ENCODE data around the gene ATG101. TPM values are rescaled to one million over a fixed set of nuclear protein-coding genes. Genes with fewer than 3 reads are reported as not detected.

ATG101 gene
- total RNA-seq, 2 experiments from 2014 or later: 30.5 to 30.8 TPM

- H3K27me3 Mint-ChIP-seq: peaks cover 19% of the 10 kb centered on the region
- H3K9me3 Mint-ChIP-seq: no peaks in the 10 kb centered on the region
- ChIA-PET POLR2A (interaction anchor here (0.7 to 2.9 kb wide), 10 partner anchors 10 to 48 kb away, joined by 3 to 18 read pairs (median 3); partner anchors contain the start of genes ATG101 and NR4A1), CTCF (interaction anchor here (0.7 to 12.6 kb wide), 15 partner anchors 7 to 212 kb away, joined by 3 to 309 read pairs (median 5); partner anchors contain the start of genes ATG101, NR4A1 and SMIM41)
- peak; percentile 93 for DNase-seq
- H3K27ac Mint-ChIP-seq: peak overlapping the region; percentile 54
- H3K4me3 Mint-ChIP-seq: peak overlapping the region; percentile 68
- H3K4me1 Mint-ChIP-seq: peaks cover 32% of the 10 kb centered on the region
- no peaks in the 10 kb centered on the region for H3K36me3 Mint-ChIP-seq (ENCODE audit: low read depth)
Observed at GRCh38 chr12:52032804-52033445, 36.9 kb upstream of the ATG101 start.

GRCh38 chr12:52033446-52034140, 36.2 kb upstream of the ATG101 start:
- no peaks in the 10 kb centered on the region for H3K36me3 Mint-ChIP-seq (ENCODE audit: low read depth)
- peak overlapping the region; percentile 68 for H3K4me3 Mint-ChIP-seq
- peaks cover 19% of the 10 kb centered on the region for H3K27me3 Mint-ChIP-seq
- no peak for DNase-seq
- ChIA-PET POLR2A (interaction anchor here (1.0 to 2.9 kb wide), 7 partner anchors 10 to 88 kb away, joined by 3 to 18 read pairs (median 3); partner anchors contain the start of genes ATG101 and NR4A1), CTCF (interaction anchor here (0.8 to 12.6 kb wide), 12 partner anchors 8 to 112 kb away, joined by 3 to 309 read pairs (median 9); partner anchors contain the start of genes ATG101, NR4A1 and SMIM41)
- H3K4me1 Mint-ChIP-seq: peaks cover 36% of the 10 kb centered on the region
- H3K9me3 Mint-ChIP-seq: no peaks in the 10 kb centered on the region
- H3K27ac Mint-ChIP-seq: peak overlapping the region; percentile 54

DNA sequence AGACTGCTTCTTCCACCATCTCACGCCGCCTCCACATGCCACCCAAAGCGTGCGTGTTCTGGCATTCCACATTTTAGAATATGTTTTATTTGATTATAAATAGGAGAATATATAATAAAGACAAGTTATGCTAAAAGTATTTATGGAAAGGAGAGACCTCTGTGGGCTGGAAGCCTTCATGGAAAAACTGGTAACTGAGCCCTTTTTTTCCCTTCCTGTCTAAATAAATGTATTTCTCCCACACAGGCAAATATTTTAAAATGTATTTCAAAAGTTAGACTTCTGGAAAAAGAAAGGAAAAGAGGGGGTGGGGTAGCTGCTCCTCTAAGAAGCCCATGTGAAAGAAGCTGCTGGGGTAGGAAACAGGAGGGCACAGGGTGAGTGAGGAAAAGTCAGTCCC, 34.6 kb upstream of the ATG101 start:
- peaks cover 36% of the 10 kb centered on the region for H3K4me1 Mint-ChIP-seq
- POLR2A ChIA-PET: interaction anchor here (0.8 to 1.5 kb wide), 2 partner anchors 10 to 16 kb away, joined by 3 to 4 read pairs; no protein-coding TSS in a partner anchor

GRCh38 chr12:52035926-52036325, 33.9 kb upstream of the ATG101 start:
- POLR2A ChIA-PET: interaction anchor here (1.2 to 1.8 kb wide), 4 partner anchors 10 to 34 kb away, joined by 3 to 8 read pairs (median 5); partner anchors contain the start of gene ATG101
- DNase-seq: no peak
- Mint-ChIP-seq H3K27me3 (peaks cover 16% of the 10 kb centered on the region), H3K36me3 (ENCODE audit: low read depth) (no peaks in the 10 kb centered on the region), H3K4me1 (peaks cover 38% of the 10 kb centered on the region), H3K27ac (no peak overlapping the region), H3K9me3 (no peaks in the 10 kb centered on the region), H3K4me3 (no peak overlapping the region)
- CTCF ChIA-PET: interaction anchor here (9.2 kb wide), 1 partner anchor 10 kb away, joined by 67 read pairs; no protein-coding TSS in a partner anchor

More for the DNA sequence above, 34.6 kb upstream of the ATG101 start:
- Mint-ChIP-seq H3K4me3 (no peak overlapping the region), H3K9me3 (no peaks in the 10 kb centered on the region), H3K27me3 (peaks cover 19% of the 10 kb centered on the region), H3K27ac (no peak overlapping the region), H3K36me3 (ENCODE audit: low read depth) (no peaks in the 10 kb centered on the region)
- CTCF ChIA-PET: interaction anchor here (1.2 to 9.2 kb wide), 2 partner anchors 9 to 12 kb away, joined by 4 to 67 read pairs; no protein-coding TSS in a partner anchor
- no peak for DNase-seq

GRCh38 chr12:52036587-52037171, 33.1 kb upstream of the ATG101 start:
- peaks cover 42% of the 10 kb centered on the region for H3K4me1 Mint-ChIP-seq
- DNase-seq: peak; percentile 83
- ChIA-PET CTCF (interaction anchor here (9.2 kb wide), 1 partner anchor 11 kb away, joined by 67 read pairs; no protein-coding TSS in a partner anchor), POLR2A (interaction anchor here (1.2 to 4.0 kb wide), 5 partner anchors 9 to 33 kb away, joined by 3 to 22 read pairs (median 5); partner anchors contain the start of genes ATG101 and NR4A1)
- peak overlapping the region; percentile 57 for H3K4me3 Mint-ChIP-seq
- no peak overlapping the region for H3K27ac Mint-ChIP-seq
- peaks cover 16% of the 10 kb centered on the region for H3K27me3 Mint-ChIP-seq
- no peaks in the 10 kb centered on the region for H3K9me3 Mint-ChIP-seq
- H3K36me3 Mint-ChIP-seq (ENCODE audit: low read depth): no peaks in the 10 kb centered on the region

- Mint-ChIP-seq H3K36me3 (ENCODE audit: low read depth) (no peaks in the 10 kb centered on the region), H3K9me3 (no peaks in the 10 kb centered on the region), H3K27ac (no peak overlapping the region), H3K27me3 (peaks cover 16% of the 10 kb centered on the region), H3K4me3 (peak overlapping the region; percentile 41), H3K4me1 (peaks cover 48% of the 10 kb centered on the region)
- ChIA-PET CTCF (interaction anchor here (9.2 kb wide), 1 partner anchor 12 kb away, joined by 67 read pairs; no protein-coding TSS in a partner anchor), POLR2A (interaction anchor here (1.3 to 4.0 kb wide), 4 partner anchors 12 to 32 kb away, joined by 5 to 22 read pairs (median 8); partner anchors contain the start of genes ATG101 and NR4A1)
- DNase-seq: no peak
Observed at GRCh38 chr12:52037248-52037861, 32.4 kb upstream of the ATG101 start.

DNA sequence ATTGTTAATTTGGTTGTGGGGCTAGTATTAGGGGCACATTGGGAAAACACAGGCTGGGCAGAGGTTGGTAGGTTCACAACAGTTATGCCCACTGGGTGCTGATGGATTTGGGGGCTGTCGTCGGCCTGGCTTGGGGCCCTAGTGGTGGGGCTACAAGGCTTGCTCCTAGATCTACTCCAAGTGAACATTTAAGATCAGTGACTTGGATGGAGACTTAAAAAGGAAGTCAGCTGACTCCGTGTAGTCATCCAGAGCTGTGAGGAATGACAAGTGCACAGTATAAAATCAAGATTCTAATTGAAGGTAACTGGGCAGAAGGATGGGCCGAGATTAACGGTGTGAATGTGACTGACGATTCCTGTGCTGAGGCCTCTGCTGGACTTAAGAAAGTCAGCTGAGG, 31.3 kb upstream of the ATG101 start:
- H3K27me3 Mint-ChIP-seq: peaks cover 16% of the 10 kb centered on the region
- H3K9me3 Mint-ChIP-seq: no peaks in the 10 kb centered on the region
- no peak overlapping the region for H3K27ac Mint-ChIP-seq
- no peaks in the 10 kb centered on the region for H3K36me3 Mint-ChIP-seq (ENCODE audit: low read depth)
- H3K4me3 Mint-ChIP-seq: peak overlapping the region; percentile 31
- H3K4me1 Mint-ChIP-seq: peaks cover 43% of the 10 kb centered on the region
- no peak for DNase-seq
- ChIA-PET POLR2A (interaction anchor here (2.2 to 4.0 kb wide), 2 partner anchors 13 kb away, joined by 7 to 22 read pairs; partner anchors contain the start of gene NR4A1), CTCF (interaction anchor here (1.1 to 9.2 kb wide), 3 partner anchors 13 to 30 kb away, joined by 5 to 67 read pairs (median 5); no protein-coding TSS in a partner anchor)

DNA sequence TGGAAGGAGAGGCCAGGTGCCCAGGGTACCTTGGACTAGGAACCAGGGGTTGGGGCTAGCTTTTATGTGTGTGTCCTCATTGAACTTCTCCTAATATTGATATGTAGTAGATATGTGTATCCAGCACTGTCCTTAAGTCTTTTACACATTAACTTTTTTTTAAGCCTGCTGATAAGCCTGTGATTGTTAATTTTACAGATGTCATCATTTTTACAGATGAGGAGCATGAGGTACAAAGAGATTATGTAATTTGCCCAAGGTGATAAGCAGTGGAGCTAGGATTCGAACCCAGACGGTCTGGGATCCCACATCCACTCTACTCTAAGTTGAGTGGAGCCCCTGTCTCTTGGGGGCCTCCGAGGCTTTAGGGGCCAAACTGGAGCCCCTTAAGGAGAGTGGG, 28.7 kb upstream of the ATG101 start:
- POLR2A ChIA-PET: interaction anchor here (1.5 kb wide), 1 partner anchor 16 kb away, joined by 4 read pairs; no protein-coding TSS in a partner anchor
- H3K27me3 Mint-ChIP-seq: peaks cover 3% of the 10 kb centered on the region
- no peak overlapping the region for H3K27ac Mint-ChIP-seq
- no peaks in the 10 kb centered on the region for H3K9me3 Mint-ChIP-seq
- CTCF ChIA-PET: interaction anchor here (1.7 to 9.2 kb wide), 2 partner anchors 10 to 15 kb away, joined by 4 to 67 read pairs; no protein-coding TSS in a partner anchor
- H3K4me3 Mint-ChIP-seq: no peak overlapping the region
- DNase-seq: no peak
- no peaks in the 10 kb centered on the region for H3K36me3 Mint-ChIP-seq (ENCODE audit: low read depth)
- peaks cover 35% of the 10 kb centered on the region for H3K4me1 Mint-ChIP-seq

- ChIA-PET POLR2A (interaction anchor here (1.5 kb wide), 1 partner anchor 16 kb away, joined by 4 read pairs; no protein-coding TSS in a partner anchor), CTCF (interaction anchor here (4.8 to 9.2 kb wide), 2 partner anchors 16 kb away, joined by 33 to 67 read pairs; no protein-coding TSS in a partner anchor)
- Mint-ChIP-seq H3K27ac (peak overlapping the region; percentile 58), H3K9me3 (no peaks in the 10 kb centered on the region), H3K4me1 (peaks cover 34% of the 10 kb centered on the region), H3K36me3 (ENCODE audit: low read depth) (no peaks in the 10 kb centered on the region), H3K27me3 (no peaks in the 10 kb centered on the region), H3K4me3 (no peak overlapping the region)
- peak; percentile 36 for DNase-seq
Observed at GRCh38 chr12:52041695-52042123, 28.1 kb upstream of the ATG101 start.

DNA sequence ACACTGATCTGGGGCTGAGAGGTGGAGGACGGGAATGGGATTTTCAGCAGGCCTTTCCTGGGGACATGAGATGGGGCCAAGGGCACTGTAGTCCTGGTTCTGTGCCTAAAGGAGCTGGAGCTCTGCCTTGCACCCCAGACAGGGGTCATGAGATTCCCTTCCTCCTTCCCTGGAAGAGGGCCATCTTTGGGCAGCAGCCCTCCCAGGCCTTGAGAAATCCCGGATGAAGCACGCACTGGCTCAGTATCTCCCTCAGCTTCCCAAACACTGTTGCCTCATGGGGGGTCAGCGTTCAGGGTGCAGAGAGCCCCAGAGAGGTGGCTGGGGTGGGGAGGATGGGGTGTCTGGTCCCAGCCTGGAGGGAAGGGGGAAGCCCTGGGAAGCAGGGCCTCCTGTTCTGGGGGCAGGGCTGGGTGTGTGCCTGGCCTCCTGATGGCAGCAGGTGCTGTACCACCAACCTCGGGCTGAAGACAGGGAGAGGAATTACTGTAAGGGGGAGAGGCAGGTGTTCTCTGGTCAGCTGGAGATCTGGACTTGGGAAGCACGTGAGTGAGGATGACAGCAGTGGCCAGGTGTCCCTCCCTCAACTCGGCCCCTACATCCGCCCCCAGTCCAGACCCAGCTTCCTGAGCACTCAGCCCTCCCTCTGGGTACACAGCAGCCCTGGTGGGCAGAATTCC, 26.9 kb upstream of the ATG101 start:
- Mint-ChIP-seq H3K4me3 (no peak overlapping the region), H3K27me3 (no peaks in the 10 kb centered on the region), H3K27ac (no peak overlapping the region), H3K9me3 (no peaks in the 10 kb centered on the region), H3K4me1 (peaks cover 35% of the 10 kb centered on the region), H3K36me3 (ENCODE audit: low read depth) (no peaks in the 10 kb centered on the region)
- ChIA-PET POLR2A (interaction anchor here (1.0 to 2.3 kb wide), 2 partner anchors 10 to 18 kb away, joined by 3 to 8 read pairs; no protein-coding TSS in a partner anchor), CTCF (interaction anchor here (0.7 to 4.8 kb wide), 3 partner anchors 9 to 18 kb away, joined by 3 to 33 read pairs (median 4); partner anchors contain the start of gene NR4A1)
- DNase-seq: no peak
